H4 (cell line): ENCODE results near the gene IL26. TPM values are rescaled to one million over a fixed set of nuclear protein-coding genes. Genes with fewer than 3 reads are reported as not detected.

Experiments used
- DNase-seq: peaks from one replicate; pipeline ENCODE4 v3.0.0-alpha.2; 2015; ENCODE audit warnings: low spot score
- total RNA-seq: library from RNA; depleted of rRNA; stranded (reverse); fragments of >200 nt; shearing (Covaris generic); gene quantifications from 2 replicates; pipeline ENCODE4 v1.2.3, GENCODE V29; 2014; rRNA removed

The IL26 gene
- total RNA-seq, 1 experiment from 2014 or later: not detected

GRCh38 chr12:68156636-68157035 is 69.0 kb downstream of the IL26 start:
- no peak for DNase-seq

DNA sequence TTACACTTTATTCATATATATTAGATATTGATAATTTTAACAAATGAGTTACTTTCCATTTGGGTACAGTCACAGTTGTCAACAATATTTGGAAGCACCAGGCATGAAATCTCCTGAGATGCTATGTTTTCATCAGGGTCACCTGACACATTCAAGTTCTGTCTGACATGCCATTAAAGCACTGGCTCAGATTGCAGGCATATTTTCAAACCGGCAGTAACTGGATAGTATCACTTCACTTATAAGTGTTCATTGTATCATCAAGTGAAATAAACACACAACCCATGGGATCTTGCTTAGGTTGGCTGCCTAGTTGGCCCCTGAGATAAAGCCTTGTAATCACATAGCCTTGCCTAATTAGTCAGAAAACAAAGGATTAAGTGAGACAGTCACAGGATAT is 70.8 kb downstream of the IL26 start:
- DNase-seq: no peak

Other genes starting within 250 kb of the IL26 start
- gene IFNG-AS1, start 236.4 kb downstream of the IL26 start, total RNA-seq: not detected in 2 replicates
- not detected in 2 replicates for gene IFNG, start 66.1 kb downstream of the IL26 start, total RNA-seq
- not detected in 2 replicates for gene IL22, start 27.8 kb upstream of the IL26 start, total RNA-seq
- gene MDM1, start 106.6 kb upstream of the IL26 start, total RNA-seq: 8.4 and 13.4 TPM in 2 replicates